GM21515 (cell line): Measurements from ENCODE around the gene SCP2.

Experiments used
- ATAC-seq: cut with Tn5 transposase; IDR thresholded peaks from one replicate; pipeline ENCODE4 v1.9.1; 2021; ENCODE audit not compliant: unreplicated experiment

The SCP2 gene

DNA sequence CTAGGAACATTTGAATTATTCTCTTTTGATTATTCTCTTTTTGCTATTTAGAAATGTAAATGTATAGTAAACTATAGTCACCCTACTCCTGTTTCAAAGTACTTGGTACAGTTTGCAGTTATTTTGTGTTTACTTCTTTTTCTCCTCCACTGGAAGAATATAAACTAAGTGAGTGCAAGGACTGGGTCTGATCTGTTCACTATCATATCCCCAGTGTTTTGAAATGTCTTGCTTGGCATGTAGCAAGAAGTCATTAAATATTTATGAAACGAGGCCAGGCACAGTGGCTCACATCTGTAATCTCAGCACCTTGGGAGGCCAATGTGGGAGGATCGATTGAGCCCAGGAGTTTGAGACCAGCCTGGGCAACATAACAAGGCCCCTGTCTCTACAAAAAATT is 99.2 kb downstream of the SCP2 start:
- ATAC-seq: no peak

DNA sequence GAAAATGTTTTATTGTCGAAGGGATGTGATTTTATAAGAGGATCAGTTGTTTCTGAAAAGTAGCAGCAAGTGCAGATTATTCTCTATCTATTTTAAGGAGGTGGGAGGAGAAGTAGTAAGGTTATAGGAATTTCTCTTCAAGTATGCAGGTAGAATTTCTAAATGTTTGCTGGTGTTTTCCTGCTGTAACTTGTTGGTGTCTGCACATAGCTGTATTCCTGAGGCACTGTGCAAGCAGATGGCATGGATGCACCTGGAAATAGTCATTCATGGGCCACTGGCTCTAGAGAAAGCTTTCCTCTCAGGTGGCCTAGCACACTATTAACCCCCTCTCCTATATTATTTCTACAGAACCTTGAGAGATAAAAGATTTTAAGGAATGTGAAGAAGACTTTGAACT is 104.7 kb downstream of the SCP2 start:
- ATAC-seq: no peak

DNA sequence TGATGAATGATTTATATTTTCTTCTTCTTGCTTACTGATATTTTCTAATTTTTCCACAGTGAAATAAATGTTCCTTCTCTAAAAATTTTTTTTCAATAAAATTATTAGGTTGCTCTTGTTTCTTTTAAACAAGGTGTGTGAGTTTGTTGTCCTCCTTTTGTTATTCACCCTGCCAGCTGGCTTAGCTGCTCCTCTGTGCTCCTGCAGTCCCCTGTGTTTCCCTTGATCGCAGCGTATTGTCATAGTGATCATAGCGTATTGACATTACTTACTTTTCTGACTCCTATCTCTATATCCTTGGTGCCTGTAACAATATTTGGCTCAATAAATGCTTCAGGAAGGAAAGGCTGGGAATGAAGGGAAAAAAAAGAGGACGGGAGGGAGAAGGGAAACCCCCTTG is 110.1 kb downstream of the SCP2 start:
- no peak for ATAC-seq

DNA sequence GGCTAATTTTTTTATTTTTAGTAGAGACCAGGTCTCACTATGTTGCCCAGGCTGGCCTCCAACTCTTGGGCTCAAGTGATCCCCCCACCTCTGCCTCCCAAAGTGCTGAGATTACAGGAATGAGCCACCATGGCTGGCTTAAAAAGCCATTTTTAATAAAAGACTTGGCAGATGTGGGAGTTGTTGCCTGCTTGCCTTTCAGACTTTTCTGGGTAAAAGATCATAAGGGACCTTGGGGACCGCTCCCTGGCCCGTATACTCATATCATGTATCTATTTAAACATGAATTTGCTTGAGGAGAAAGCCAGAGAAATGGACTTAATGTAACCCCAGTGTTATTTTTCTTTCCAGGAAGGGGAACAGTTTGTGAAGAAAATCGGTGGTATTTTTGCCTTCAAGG is 111.5 kb downstream of the SCP2 start:
- ATAC-seq: no peak

DNA sequence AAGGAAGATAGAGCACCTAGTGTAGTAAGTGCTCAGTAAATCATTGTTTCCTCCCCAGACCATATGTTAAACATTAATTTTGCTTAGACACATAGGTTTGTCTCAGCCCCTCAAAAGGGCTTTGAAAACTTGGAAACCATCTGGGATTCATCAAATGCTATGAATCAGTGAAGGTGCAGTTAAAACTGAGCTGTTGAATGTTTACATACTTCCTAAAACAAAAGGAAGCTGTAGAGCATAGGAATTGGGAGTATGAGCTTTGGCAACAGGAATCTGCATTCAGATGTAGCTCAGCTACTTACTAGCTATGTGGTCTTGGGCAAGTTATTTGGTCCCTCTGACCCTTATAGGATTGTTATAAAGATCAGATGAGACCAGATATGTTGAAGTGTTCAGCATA is 116.2 kb downstream of the SCP2 start:
- no peak for ATAC-seq

DNA sequence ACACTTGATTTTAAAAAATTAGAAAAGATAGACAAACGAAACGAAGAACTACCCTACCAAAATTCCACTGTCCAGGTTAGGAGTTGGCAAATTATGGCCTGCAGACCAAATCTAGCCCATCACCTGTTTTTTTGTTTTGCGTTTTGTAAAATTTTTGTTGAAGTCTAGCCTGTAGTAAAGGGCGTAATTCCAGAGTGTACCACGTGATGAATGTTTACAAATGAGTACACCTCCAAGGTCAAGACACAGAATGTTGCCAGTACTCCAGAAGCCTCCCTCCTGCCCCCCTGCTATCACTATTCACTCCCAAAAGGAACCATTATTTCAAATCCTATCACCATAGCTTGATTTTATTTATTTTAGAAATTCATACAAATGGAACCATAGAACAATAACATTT is 117.8 kb downstream of the SCP2 start:
- ATAC-seq: no peak

DNA sequence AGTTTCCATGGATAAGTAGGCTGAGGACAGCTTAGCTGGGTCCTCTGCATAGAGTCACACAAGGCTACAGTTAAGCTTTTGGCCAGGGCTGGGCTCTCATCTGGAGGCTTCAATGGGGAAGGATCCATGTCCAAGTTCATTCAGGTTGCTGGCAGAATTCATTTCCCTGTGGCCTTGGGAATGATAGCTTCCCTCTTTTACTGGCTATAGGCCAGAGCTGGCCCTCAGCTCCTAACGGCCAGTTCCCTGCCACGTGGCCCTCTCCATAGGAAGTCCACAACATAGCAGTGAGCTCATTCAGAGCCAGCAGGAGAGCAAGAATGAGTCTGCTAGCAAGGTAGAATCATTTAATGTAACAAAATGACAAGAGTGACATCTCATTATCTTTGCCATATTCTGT is 119.9 kb downstream of the SCP2 start:
- no peak for ATAC-seq

DNA sequence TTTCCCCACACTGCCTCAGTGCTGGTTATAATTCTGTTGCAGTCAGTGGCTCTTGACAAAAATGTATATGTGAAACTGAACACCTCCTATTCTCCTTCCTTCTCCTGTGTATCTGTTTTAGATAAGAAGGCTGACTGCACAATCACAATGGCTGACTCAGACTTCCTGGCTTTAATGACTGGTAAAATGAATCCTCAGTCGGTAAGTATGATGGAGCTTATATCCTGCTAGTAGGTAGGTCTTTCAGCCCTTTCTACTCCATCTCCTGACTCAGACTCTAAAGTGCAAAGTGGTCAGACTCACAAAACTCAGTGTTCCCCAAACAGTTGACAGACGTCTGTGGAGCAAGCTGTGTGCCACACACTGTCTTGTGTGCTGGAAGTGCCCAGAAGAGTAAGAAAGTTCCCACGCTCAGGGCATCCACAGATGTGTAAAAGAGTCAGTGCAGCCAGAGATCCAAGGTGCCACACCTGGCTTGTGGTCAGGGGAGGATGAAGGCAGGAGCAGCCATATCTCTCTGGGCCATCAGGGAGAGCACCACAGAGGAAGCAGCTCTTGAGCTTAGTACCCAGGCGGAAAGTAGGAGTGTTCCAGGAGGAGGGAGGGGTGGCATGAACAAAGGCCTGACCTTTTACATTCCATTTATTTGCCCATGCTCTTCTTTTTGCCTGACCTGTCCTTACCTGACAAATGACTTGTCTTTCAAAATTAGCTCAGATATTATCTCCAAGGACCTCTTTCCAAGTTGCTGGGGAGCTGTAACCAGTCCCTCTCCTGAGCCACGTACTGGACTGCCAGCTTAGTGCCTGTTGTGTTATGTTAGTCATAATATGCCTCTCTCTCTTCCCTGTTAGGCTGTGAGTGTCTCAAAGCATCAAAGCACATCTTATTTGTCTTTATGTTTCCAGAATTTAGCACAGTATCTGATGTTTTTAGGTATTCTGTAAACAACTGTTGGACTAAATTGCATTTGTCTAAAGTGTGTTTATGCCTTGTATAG is 121.0 kb downstream of the SCP2 start:
- ATAC-seq: no peak

DNA sequence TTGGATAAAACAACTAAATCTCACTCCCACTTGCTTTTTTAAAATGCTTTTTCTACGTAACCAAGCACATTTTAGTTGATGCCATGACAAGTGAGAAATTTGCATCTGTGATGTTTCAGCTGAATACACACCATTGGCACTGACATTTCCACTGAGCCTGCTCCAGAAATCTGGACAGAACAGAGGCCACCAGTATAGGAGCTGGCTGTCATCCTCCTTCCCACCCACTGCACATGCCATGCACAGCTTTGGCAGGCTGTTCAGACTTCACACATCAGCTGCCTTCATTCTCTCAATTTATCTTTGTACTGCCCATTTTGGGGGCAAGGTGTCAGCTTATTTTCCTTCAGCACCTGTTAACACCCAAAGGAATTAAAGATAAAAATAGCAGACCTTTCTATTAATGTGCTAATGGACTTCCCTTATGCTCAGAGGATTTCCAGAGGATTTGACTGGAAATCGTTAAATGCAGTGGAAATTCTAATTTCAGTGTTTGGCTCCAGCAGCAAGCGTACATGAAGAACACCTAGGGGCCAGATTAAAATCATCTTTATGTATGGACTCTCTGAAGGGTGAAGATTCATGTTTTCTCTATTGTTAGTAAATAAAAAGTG is 122.0 kb downstream of the SCP2 start:
- no peak for ATAC-seq

DNA sequence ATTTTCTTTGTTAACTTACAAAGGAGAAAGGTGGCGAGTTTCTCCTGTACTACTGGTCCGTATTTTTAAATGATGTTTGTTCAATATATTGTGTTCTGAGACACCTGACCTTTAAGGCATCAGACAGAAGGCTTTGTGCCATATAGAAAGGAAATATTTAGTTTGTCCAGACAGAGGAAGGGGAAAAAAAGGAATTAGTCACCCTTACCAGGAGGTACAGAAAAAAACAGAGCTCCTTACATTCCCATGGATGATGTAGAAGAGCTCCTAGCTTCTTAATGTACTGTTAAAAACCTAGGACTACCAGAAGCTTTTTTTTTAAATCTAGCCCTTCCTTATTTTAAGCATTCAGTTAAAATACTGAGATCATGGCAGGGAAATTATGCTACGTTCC is 122.5 kb downstream of the SCP2 start:
- ATAC-seq: no peak

DNA sequence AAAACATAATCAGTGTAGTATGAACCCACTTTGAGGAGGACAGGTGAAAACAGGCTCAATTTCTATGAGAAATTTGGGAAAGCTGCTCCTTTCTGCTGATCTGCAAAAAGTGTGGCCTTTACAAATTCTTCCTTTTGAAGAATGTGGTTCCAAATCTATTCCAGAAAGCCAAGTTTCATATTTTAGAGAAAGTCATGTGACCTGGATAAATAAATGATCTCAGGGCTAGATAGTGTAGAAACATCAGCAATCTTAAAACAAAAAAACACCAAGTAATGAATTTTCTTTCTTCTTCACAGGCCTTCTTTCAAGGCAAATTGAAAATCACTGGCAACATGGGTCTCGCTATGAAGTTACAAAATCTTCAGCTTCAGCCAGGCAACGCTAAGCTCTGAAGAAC is 123.2 kb downstream of the SCP2 start:
- ATAC-seq: no peak

DNA sequence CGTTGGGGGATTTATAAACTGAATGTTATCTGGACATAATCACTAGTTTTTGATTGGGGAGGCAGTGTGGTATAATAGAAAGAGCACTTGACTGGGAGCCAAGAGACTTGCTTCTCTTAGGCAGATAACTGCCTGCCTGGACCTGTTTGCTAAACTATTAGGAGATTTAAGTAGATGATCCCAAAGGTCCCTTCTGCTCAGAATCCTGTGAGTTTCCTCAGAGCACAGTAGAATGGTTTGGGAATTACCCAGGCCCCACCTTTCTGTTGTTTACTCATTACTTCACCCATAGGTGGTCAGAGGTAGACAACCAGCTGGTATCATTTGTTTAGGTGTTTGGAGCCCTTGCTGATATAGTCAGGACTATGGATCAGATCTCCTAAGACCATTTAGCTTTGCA is 124.6 kb downstream of the SCP2 start:
- no peak for ATAC-seq

DNA sequence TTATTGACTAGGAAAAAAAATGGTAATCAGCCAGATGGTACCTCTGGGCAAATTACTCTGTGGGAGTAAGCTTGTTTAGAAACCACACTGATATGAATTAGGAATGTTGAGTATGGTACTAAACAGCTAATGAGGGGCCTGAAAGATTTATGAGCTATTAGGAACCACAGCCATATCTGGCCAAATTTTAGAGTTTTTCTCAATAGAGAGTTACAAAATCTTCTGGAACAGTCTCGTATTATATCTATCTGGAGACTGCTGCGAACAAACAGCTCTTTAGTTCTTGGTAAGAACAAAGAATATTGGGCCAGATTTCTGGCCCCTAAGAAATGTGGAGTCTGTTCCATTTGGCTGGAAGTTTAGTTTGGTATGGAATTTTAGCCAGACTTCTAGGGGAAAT is 130.1 kb downstream of the SCP2 start:
- ATAC-seq: no peak

DNA sequence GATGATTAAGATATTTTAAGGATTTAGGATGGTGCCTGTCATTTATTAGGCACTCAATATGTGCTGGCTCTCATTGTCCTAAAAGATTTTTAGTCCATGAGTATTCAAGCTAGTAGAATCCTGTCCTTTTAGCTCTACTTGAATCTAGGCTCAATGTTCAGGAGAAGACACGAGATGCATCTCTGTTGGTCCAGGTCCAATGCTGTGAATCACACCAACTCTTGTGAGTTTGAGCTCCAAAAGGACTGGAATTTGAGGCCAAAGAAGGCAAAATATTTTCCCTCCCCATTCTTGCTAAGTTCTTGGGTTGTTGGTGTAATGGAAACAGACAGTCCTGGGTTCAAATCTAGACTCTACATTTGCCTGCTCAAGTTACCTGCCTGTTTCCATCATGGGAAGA is 133.5 kb downstream of the SCP2 start:
- ATAC-seq: no peak

DNA sequence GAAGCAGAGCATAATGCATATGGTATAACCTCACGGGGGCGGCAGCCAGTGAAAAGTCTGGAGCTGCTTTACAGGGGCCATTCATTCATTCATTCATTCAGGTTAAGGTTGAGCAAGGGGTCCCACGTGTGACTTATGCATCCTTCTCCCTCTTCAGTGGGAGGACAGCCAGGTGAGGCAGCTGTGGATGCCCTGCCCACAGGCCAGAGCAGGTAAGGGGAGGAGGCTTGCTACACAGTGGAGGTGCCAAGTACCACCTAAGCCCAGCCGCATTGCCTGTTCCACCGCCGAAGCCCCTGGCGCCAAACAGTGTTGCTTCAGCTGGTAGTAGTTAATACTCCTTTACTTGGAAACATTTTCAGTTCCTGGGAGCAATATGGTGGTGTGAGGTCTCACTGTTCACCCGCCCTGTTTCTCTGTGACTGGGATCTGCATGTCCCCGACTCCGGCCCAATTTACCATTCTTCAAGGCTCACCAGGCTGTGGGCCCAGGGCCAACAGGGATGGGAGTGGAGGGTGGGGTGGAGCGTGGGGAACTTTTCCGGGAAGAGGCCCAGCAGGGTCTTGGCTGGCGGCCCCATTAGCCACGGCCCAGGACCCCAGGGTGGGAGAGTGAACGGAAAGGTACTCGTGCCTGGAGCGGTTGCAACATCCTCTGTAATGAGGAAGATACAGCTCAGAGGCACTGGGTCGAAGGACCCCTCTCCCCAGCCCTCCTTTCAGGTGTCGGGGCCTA is 134.2 kb downstream of the SCP2 start:
- no peak for ATAC-seq

DNA sequence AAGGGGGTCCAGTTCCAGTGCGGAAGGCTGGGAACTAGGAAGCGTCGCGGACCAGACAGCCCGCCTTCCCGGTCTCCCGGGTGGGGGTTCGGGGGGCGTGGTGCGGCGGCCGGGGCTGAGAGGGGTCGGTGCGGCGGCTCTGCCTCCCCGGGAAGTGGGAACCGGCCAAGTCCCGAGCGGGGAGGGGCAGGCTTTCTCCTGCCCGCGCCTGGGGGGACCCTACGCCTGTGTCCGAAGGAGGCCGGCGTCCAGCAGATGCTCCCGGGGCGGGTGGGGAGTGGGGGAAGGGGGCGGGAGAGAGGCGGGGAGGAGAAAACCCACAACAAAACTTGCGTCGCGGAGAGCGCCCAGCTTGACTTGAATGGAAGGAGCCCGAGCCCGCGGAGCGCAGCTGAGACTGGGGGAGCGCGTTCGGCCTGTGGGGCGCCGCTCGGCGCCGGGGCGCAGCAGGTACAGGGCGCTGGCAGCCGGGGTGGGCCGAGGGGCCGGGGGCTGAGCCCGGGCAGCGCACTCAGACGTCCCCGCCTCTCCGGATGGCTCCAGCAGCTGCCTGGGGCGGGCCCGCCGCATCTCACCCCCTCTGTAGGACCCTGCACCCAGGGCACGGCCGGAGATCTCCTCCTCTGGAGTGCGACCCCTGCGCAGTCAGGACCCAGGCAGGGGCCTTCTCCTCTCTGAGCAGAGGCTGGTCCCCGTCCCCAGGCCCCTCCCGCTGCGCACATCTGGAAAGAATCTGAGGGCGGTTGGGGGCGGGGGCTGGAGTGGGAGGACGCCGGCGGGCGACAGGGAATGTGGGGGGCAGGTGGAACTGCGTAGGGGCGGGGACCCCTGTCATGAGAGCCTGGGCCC is 135.0 kb downstream of the SCP2 start, which contains the start of gene PODN:
TSS of gene PODN (plus strand) at position 355 of the 849 bp plus-strand sequence. CDS start 7,643 bp downstream, outside the sequence.
- no peak for ATAC-seq

DNA sequence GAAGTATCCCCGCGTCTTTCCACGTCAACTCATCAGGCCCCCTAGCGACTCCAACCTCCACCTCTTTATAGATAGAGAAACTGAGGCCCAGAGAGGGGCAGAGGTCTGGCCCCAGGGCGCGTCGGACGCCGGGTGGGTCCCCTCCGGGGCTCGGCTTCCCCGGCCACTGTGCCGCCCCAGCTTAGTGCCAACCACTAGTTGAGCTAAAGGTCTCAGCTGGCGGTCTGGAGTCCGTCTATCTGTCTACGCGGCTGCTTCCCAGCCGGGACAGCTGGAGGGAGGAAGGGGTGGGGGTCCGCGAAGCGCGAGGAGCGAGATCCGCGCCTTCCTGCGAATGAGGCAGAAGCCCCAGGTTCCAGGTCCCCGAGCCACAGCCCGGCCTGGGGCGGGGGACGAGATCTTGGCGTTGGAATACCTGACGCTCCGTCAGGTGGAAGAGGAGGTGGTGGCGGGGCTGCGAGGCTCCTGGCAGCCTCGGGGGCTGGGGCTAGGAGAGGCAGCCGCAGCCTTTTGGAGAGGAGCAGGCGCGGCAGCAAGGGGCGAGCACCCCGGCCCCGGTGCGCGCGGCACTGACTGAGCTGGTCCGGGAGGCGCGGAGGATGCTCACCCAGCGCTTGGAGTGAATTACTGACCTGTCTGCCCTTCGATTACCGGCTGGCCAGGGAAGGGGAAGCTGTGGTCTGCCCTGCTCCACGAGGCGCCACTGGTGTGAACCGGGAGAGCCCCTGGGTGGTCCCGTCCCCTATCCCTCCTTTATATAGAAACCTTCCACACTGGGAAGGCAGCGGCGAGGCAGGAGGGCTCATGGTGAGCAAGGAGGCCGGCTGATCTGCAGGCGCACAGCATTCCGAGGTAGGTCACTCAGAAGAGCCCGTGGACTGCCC is 135.9 kb downstream of the SCP2 start:
- no peak for ATAC-seq

DNA sequence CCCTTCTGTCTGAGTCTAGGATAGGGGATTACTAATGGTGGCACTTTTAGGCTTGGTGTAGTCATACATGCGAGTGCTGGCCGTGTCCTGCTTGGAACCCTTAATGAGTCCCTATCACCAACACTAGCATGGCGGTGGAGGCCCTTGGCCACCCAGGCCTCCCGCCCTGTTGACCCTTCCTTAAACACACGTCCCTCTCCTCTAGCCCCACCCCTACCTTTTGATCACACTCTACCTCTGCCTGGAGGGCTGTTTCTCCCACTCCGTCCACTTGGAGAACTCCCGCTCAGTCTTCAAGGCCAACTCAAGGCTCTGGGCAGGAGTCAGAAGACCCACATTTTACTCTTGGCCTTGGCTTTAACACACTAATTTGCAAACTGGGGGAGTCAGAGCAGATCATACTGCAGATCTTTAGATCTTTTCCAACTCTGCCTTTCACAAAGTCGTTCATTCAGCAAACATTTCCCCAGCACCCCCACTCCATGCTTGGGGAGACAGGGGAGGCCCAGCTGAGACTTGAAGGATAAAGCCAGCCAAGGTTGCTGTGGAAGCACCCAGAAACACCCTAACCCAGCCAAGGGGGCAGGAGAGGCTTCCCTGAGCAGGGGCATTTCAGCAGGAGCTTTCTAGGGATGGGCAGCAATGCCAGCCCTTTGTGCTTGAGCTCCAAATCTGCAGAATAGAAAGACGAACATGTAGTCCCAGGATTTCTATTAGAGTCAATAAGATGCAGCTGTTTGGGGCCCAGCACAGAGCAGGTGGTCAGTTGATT is 136.9 kb downstream of the SCP2 start:
- no peak for ATAC-seq

DNA sequence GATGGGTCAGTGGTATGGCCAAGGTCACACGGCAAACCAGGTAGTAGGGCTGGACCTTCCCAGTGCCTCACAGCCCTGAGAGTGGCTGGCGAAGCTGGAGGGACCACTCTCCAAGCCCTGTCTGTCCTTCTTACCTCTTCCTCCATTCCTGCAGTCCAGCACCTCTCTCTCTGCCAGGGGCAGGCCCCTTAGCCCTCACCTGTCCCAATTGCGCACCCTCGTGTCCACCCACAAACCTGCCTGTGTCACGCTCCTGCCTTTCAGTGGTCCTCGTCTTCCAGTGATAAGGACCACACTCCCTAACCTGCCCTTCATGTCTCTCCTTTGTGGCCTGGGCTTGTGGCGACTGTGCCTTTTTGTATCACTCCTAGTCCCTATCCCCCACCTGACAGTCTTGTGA is 138.3 kb downstream of the SCP2 start:
- no peak for ATAC-seq
